Measurements from ENCODE around the gene MPPED1.

Gene MPPED1

DNA sequence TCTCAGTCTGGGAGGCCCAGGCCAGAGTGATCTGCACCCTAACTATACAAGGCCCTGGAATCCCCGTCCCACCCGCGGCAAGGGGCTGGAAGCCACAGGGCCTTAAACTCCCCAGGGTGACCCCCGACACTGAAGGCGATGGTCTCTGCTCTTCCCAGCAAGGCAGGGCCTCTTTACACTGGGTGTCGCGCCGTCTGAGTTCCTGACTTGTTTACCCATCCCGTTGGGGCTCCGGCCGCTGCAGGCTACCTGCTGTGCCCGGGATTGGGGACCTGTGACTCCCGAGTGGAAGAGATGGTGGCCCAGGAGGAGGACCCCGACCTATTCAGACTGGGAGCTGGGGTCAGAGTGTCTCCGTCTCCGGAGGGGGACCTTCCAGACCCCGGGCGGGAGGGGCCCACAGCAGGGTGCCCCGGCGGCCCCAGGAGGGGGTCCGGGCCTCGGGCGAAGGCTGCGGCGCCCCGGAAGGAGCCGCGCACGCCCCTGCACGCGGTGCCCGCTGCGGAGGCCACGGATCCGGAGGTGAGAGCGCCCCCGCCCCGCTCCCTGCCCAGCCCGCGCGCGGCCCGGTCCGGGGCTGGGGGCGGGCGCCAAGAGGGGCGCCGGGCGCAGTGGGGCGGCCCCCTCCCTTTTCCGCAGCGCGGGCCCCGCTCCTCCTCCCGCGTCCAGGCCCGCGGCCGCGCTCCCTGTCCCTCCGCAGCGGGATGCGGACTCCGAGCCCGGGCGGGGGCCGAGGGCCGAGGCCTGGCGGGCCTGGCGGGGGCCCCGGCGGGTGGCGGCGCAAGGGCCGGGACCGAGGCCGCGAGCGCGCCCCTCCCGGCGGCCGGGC lies 560 bp upstream of the MPPED1 start:
- no peak for DNase-seq (ENCODE audit: low read depth)

DNA sequence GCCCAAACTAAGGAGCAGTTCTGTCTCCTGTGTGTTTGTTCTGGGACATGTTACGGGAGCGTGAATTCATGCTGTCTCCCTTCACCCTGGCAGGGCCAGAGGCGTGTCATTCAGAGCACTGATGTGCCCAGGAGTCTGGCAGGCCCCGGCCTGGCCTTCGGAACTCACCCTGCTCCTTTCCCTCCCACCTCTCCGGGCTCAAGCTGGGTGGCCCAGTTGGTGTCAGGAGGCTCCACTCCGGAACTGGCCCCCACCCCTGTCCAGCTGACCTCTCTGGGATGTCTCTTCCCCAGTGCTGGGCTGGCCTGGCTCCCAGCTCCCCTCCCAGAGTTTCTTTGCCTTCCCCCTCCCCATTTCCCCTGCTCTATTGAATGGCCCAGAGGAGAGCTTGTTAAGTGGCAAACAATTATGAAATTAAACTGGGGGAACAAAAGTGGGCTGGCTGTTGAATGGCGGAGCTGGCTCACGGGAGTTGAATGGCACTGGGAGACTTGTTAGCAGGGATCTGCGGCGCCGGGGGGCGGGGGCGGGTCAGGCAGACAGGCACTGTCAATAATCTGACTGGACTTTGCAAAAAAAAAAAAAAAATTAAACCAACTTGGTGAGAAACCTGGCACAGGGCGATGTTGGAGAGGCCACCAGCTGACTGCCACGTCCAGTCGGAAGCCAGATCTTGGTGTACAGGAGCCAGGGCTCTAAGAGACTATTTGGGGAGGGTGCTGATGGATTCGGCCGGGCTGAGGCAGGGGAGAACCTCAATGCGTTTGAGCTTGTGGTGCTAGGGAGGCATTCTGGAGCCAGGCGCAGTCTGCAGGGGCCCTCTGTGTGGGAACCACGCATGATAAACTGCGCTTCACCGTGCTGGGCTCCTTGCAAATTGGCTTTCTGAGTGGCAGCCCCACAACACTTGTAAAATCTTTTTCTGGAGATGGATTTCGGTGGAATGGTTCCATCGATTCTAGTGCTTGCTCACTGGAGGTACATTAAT lies 1.3 kb downstream of the MPPED1 start:
- no peak for DNase-seq (ENCODE audit: low read depth)

DNA sequence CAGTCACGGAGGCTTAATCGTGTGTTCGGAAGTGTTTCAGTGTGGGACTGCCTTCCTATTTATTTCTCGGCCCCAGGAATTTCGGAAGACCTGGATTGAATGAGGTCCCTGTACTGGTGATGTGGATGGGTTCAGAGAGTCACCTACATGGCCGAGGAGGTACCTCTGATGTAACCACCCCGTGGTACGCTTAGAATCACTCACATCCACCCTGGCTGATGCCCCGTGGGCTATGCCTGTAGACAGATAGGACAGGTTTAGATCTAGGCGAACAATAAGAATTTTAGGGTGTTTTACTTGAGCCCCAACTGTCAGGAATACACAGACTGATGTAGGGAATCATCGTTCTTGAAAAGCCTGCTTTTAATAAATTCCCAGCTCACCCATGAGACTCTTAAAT lies 2.0 kb downstream of the MPPED1 start:
- DNase-seq (ENCODE audit: low read depth), result no peak

DNA sequence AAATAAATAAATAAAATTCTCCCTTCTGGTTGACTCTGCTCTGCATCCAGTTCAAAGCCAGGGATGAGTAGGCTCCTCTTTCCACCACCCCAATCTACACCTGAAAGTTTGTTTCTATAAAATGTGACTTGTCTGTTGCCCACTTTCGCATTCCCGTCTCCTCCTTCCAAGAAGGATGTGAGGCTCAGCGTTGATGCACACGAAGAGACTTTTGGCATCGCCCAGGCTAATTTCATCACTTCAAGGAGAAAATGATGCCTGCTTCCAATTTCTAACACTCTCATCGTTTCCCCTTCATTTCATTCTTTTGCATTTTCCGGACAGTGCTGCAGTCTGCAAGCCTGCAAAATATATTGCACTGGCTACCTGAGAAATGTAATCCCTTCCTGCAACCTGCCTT lies 3.9 kb downstream of the MPPED1 start:
- DNase-seq (ENCODE audit: low read depth), result no peak

DNA sequence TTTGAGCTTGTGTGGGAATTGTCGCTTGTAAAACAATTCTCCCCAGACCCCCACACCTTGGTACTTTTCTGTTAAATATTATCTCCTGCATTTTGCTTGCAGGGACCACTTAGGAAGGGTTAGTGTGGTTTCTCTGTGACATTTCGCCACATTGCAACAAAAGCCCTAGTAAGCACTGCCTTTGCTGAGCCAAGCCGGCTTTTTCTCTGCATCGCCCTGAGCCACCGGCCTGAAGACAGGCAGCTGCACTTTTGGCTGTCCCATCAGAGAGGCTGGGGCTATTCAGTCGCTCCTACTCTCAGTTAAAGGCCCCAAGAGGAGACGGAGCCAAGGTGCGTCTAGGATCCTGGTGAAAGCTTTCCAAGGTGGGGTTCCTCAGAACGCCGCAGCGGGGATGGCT lies 5.7 kb downstream of the MPPED1 start:
- DNase-seq (ENCODE audit: low read depth), result no peak

DNA sequence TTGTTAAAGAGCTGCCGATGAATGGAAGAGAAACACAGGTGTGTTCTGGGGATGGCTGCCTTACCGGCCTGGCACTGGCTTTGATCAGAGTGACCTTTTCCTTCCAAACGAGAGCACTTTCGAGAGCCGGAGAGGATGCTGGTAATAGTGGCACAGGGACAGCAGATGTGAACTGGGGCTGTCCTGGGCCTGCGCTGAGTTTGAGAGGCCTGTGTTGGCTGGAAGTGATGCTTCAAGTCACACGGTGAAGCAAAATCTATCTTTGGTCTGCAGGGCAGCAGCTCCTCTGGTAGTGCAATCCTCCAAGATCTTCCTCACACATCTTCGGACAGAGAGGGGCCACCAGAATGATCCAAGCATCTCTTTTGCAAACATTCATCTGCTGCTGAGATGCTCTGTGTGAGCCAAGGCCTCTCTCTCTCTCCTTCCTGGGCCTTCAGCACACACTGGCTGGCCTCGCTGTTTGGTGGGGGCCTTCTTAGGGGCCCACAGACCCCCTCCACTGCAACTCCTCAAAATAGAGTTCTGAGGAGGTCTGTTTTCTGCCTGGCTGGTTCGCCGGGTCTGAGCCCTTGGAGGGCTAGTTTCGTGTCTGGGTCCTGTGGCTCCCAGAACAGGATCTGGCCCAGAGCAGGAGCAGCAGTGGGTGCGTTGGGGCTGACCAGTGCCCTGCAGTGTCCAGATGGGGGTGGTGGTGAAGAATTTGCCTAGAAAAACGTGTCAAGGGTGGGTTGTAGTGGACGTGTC lies 6.4 kb downstream of the MPPED1 start:
- DNase-seq (ENCODE audit: low read depth), result no peak

DNA sequence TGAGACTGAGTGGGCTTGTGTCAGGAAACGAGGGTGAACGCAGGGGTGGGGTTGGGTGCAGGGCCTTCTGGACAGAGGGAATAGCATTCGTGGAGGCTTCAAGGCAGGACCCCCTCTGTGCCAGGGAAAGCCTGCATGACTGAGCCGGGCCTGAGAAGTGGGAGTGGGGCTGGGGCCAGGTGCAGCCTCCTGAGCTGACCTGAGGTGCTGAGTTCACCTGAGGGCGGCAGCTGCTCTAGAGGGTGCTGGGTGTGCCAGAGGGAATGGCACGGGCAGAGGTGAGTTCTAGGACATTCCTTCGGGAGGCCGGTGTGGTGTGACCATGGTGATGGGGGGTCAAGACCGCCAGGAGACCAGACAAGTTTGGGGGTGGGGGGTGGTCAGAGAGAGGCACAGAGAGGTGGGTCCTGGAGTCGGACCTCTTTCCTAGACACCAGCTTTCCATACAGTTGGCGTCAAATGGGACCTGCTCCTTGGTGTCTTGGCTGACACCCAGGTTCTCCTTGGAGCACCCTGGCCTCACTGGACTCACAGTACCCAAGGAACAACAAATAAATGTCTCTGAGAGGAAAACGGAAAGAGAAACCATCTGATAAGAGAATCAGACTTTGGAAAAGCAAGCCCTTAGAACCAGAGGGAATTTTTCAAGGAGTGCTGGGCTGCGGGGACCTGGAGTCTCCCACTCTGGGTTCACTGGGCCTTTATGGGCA lies 7.7 kb downstream of the MPPED1 start:
- DNase-seq (ENCODE audit: low read depth), result no peak

DNA sequence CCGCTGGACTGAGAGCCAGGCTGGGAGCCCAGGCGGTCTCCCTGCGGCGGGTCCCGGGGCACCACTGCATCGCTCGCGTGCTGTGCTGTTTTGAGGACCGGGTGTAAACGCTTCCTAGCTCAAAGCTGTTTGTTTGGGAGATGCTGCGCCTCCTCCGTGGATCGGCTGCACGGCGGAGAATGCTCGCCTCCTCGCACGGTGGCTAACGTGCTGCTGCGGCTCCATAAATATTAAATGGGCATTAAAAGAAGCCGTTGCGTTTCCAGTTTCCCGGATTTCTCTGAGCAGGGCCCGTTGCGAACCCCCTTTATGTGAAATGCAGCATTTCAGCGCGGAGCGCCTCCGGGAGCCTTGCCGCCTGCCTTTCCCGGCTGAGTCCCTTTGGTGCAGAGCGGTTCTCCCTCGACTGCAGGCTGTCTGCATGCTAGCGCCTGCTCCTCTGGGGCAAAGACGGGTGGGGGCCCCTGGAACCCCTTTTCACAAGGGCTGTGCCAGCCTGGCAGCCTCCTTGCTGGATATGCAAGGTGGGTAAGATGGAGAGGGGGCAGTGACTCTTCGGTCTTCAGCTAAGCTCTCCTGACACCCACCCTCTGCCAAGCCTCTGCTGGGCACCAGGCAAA lies 9.3 kb downstream of the MPPED1 start:
- DNase-seq (ENCODE audit: low read depth), result no peak

DNA sequence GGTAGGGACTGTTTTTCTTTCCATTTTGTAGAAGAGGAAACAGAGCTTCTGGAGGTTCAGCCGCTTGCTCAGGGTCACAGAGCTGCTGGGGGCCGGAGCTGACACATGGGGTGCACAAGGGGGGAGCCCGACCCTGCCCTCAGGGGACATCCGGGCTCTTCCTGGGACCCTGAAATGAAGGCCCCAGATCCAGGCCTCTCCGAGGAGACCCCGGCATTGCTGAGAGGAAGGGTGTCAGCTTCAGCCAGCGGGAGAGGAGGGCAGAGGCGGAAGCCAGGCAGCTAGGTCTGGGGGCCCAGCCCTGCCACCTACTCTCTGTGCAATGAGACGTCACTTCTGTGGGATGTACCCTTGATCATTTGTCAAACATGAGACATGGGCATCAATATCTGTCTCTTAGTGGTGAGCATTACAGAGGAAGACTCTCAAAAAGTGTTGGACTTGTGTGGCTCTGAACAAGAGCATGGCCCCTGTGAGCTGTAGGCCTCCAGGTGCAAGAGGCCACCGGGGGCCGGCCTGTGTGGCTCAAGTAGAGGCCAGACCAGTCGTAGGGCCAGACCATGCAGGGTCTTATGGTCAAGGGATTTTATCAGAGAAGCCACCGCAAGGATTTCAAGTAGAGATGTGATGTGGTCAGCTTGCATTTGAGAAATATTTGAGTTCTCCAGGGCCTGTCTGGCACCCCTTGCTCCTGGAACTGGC lies 10.3 kb downstream of the MPPED1 start:
- no peak for DNase-seq (ENCODE audit: low read depth)

DNA sequence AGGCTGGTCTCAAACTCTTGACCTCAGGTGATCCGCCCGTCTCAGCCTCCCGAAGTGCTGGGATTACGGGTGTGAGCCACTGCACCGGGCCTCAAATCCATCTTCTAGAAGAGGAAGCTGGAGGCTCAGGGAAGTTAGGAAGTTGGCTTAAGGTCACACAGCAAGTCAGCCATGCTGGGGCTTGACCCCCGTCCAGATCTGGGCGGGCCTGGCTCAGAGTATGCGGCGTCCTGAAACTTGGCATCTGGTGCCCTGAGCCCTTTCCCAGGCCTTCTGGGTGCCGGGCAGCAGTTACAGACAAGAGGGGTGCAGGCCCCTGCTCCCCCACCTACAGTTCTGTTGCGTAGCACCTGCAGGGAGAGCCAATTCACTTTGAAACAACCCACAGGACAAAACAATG lies 11.2 kb downstream of the MPPED1 start:
- no peak for DNase-seq (ENCODE audit: low read depth)

DNA sequence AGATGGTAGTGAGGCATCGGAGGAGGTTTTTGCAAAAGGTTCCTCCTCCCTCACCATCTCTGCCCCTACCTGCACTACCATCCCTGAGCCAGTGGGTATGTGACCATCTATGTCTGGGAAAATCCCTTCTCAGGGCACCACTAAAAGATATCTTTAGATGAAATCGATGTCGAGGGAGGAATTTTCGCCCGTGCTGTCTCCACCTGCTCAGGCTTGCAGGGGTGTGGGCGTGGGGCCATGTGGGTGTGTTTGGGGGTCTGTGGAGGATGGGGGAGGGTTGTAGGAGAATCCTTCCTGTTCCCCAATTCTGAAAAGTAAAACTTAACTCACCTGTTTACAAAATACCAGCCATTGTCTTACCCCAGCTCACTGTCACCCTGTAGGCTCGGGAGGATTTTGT lies 12.4 kb downstream of the MPPED1 start:
- DNase-seq (ENCODE audit: low read depth), result no peak

DNA sequence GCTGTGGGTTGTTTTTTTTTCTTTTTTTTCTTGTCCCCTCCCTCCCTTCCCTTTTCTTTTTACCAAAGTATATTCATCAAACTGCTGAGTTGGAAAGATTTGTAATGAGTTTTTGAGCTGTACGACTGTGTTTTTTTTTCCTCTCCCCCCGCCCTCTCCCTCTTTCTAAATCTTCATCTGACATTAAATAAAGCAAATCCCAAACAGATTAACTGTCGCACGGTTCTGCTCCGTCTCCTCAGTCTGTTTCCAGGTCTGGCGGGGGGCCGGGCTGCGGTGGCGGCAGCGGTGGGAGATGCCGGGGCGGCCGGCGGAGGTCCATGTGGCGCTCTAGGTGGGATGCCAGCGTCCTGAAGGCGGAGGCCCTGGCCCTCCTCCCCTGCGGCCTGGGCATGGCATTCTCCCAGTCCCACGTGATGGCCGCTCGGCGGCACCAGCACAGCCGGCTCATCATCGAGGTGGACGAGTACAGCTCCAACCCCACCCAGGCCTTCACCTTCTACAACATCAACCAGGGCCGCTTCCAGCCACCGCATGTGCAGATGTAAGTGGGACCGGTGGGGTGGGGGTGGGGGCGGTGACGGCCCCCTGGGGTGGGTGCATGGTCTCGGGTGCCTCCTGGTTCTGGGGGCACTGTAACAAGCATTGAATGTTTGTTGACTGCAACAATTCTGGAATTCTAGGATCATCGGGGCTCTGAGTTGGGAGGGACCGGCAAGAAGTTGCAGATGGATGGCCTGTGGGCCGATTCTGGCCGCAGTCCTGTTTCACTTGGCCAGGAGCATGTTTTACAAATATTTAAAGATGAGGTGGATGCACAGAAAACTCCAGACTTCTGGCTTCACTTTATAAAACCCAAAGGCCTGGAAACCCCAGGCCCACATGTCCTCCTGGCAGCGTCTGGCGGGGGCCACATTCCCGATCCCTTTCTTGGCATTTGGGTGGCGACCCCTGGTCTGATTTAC lies 13.1 kb downstream of the MPPED1 start:
- DNase-seq (ENCODE audit: low read depth), result no peak

DNA sequence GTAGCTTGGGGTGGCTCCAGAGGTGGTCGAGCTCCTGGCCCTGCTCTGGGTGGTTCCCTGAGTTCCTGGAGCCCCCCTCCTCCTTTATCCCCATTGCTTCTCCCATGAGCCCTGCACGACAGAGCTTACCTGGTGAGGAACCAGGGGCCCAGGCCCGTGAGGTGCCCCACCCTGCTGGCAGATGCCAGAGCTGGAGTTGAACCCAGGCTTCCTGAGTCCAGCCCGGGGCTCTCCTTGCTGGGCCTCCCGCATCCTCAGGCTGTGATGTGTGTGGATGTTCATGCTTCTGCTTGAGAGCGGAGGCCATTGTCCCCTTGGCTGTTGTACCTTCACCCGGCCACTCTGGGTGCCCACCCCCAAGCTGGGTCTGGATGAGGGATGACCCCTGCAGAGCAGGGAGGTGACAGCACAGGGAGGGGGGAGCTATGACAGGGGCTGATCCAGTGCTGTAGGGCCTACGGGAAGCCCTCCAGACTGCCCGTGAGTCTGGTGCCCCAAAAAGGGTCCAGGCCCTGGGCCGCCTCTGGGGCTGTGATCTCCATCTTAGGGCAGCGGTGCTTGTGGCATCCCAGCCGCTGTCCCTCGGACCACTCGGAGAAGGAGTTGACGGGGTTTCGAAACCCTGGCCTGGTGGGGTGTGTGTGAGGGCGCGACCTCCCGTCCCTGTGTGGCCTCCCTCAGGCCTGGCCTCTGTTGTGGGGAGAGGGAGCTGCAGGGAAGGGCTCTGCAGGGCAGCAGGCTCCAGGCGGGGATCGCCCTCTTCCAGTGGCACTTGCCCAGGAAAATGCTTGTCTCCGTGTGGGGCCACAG lies 14.4 kb downstream of the MPPED1 start:
- no peak for DNase-seq (ENCODE audit: low read depth)

DNA sequence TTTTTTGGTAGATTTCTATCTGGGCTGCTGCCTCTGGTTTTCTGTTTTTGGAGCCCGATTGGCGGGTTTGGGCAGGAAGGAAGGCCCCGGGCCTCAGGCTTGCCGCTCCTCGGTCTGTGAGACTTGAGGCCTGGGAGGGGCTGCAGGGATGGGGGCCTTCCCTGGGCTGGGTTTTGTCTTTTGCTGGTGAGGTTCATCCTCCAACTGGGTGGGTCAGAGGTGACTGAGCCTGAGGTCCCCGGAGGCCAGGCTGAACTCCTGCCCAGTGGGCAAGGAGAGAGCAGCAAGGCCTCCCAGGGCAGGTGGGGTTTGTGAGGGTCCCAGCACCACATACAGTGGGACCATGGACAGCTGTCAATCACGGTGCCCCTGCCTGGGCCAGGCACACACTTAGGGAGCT lies 15.0 kb downstream of the MPPED1 start:
- DNase-seq (ENCODE audit: low read depth), result no peak

DNA sequence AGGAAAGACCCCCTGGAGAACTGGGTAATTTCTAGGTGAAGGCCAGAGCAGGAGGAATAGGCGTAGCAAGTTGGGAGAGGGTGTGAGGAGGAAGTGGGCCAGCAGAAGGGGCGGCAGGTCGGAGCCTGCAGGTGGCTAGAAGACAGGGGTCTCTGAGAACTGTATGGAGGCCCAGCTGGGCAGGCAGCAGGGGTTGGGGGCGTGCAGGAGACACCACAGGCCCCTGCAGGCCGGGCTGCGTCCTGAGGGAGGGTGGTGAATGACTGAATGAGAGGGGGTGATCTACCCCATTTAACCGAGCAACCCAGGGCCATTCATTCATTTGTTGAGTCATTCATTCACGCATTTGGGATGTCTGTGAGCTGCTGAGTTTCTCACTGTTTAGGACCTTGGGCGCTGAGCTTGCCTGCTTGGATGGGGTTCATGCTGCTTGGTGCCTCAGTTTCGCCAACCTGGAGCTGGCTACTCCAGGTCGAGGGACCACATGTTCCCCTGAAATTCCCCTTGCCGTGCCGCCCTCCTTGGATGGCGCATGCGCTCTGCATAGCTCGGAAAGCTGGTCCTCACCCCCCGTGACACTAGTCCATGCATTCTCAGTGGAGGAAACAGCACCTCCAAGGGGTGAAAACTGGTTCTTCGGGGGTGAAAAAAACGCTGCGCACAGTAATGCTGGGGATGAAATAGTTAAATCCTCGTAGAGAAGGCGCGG lies 15.6 kb downstream of the MPPED1 start:
- DNase-seq (ENCODE audit: low read depth), result no peak

DNA sequence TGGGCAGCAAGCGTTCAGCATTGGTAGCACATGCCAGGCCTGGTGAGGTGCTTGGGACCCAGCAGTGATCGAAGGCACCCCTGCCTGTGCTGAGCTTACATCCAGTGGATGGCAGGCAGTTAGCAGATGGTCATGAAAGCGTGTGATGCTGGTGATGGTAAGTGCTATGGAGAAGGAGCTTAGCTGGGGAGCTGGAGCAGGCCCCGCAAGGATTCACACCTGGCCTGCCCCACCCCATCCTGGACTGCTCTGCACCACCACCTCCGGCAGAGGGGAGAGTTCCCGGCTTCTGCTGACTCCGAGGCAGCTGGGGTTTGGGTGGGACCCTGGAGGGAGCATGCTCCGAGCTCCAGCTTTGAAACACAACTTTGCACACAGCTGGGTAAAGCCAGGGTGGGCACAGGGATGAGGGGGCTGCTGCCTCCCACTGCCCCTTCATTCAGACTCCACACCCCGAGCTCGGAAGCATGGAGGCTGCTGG lies 16.2 kb downstream of the MPPED1 start:
- no peak for DNase-seq (ENCODE audit: low read depth)

DNA sequence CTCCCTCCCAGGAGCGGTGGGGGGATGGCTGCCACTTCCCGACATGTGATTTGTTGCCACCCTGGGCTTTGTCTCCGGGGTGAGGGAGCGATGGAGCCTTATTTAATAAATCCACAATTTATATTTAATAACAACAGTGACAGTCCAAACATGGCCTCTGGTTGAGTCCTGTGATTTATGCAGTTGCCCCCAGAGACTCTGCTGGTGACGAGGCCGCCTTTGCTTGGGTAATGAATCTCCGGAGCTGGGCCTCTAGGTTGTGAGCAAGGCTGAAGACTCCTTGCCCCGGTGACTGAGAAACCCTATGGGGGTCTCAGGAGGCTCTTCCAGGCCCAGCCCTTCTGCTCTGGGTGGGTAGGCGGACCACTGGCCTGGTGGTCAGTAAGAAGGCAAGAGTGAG lies 16.7 kb downstream of the MPPED1 start:
- no peak for DNase-seq (ENCODE audit: low read depth)

DNA sequence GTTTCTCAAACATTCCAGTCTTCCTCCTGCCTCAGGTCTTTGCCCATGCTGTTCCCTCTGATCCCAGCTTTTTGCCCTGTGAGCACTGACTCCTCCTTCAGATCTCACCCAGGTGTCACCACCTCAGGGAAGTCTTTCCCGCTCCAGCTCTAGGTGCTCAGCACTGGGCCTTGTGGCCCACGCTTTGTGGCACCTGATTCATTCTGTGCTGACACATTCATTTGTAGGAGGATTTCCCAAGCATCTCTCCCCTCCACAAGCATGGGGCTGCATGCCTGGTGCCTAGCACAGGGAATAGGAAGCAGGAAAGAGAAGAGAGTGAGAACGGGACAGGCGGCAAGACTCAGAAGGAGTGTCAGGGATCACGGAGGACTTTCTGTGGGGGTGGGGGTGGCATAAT lies 17.6 kb downstream of the MPPED1 start:
- no peak for DNase-seq (ENCODE audit: low read depth)
